HG03354 (cell line): ENCODE data around the gene CCDC154.
A peak's percentile ranks its signal among the peaks of the same experiment; 100 is the strongest.
"Not testable (repeated sequence)": the region's sequence is repeated elsewhere in the genome, so short reads cannot be mapped to it uniquely, and the experiment has no call there.

ENCODE experiments used
- ATAC-seq: cut with Tn5 transposase; IDR thresholded peaks from one replicate; pipeline ENCODE4 v1.9.1; 2021; ENCODE audit warnings: mild to moderate bottlenecking; ENCODE audit not compliant: unreplicated experiment, poor library complexity, severe bottlenecking

The CCDC154 gene

DNA sequence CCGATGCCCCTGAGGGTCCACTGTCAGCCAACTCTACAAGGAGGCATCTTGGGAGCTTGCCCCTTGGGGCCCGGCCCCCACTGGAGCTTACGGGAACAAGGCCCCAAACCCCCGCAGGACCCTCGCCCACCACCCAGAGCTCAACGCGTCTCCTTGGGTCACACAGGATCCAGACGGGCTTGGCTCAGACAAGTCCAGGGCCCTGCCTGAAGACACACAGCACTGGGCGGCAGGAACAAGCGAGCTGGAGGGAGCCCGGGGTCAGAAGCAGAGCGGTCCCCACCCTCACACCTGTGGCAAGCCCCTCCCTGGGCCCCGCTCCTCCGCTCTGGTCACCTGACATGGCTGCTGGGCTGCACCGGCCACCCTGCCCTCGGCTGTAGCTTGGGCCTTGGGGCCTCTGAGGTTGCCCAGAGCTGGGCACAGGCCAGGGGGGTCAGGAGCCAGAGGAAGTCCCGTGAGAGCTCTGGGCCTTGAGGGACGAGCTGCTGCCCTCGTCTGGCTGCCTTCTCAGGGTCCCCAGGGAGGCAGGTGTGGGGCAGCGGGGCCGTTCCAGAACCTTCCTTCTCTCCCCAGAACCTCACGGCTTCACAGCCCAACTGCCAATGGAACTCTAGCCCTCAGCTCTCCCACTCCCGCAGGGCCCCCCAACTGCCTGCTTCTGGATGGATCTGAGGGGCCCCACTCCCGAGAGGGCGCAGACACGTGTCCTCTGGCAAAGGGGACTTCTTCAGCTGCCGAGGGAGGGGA lies at the start of gene CCDC154:
CCDC154 (minus strand) TSS at position 577 of the 750 bp plus-strand sequence; CDS start at position 343, 234 bp downstream.
- no peak for ATAC-seq

DNA sequence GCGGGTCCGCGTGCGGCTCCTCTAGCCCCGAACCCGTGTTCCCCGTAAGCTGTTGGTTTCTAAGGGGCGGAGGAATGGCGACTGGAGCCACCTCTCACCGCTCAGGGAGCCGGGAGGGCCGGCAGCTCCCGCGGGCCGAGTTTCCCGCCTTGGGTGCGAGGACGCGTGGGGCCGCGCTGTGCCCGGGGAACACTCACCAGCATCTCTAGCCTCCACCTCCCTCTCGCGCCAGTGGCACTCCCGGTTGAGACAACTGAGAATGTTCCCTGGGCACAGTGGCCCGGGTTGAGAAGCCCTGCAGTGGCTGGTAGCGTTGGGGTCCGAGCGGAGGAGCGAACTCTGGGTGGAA lies 49.4 kb upstream of the CCDC154 start:
- peak; percentile 14 for ATAC-seq

- ATAC-seq: peak; percentile 76
These were observed 48.8 kb upstream of the CCDC154 start, which contains the start of gene TELO2 for GRCh38 chr16:1492923-1493745. TELO2 (plus strand) TSS chr16:1493360; CDS start chr16:1494282, 922 bp downstream.

DNA sequence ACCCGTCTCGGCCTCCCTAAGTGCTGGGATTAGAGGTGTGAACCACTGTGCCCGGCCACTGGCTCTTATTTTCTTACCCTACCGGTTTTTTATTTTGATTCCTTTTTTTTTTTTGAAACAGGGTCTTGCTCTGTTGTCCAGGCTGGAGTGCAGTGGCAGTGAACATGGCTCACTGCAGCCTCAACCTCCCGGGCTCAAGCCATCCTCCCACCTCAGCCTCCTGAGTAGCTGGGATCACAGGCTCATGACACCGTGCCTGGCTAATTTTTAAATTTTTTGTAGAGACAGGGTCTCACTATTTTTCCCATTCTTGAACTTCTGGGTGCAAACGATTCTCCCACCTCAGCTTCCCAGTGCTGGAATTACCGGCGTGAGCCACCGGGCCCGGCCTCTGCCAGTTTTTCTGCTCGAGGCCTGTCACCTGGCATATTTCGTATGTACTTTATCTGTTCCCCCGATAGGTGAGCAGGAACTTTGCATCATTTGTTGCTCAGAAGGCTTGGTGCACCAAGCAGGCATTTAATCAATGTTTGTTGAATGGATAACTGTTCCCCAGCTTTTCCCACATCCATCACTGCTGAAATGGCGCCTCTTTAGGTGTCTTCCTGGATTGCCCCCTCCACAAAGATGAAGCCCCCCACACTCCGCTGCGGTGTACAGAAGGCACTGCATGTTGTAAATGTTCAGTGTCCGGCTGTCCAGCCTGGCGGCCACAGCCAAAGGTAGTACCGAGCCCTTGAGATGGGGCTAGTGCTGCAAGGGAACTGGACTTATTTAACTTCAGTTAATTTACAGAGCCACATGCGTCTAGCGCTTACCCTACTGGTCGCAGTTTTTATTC lies 47.9 kb upstream of the CCDC154 start:
- ATAC-seq: no peak

GRCh38 chr16:1491327-1491726 lies 47.0 kb upstream of the CCDC154 start:
- no peak for ATAC-seq

DNA sequence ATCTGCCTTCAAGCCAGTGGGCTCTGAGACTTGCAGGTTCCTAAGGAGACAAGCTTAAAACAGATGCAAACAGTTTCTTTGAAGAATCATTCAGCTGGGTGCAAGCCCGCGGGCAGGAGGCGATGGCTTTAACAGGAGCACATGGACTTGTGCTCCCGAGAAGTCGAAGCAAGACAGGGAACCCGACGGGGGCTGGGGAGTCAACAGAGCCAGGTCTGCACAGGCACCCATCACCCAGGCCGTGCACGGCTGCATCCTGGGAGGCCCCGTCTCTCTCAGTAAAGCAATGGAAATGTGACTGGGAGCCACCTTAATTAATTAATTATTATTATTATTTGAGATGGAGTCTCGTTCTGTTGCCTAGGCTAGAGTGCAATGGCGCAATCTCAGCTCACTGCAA lies 44.7 kb upstream of the CCDC154 start:
- ATAC-seq: no peak

DNA sequence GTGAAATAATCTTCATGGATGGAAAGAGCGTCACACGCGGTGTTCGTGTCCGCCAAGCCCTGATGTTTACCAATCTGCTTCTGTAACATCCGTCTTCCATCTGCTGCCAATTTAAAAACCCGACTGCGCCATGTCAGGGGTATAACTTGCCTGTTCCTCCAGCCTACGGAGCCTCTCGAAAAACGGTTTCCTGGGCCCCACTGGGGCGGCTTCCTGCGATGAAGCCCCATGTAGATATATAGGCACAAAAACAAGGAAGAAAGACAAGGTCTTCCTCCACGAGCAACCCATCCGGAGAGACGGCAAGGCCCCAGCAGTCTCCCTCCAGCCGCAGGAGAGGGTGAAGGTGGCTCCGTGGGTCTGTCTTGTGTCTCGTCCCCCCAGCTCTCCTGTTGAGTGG lies 44.3 kb upstream of the CCDC154 start, which contains the start of gene PTX4:
PTX4 (minus strand) TSS at position 326 of the 400 bp plus-strand sequence; CDS start at position 291, 35 bp downstream.
- ATAC-seq: no peak

GRCh38 chr16:1488054-1488601 lies 43.8 kb upstream of the CCDC154 start:
- no peak for ATAC-seq

GRCh38 chr16:1487395-1488053 lies 43.2 kb upstream of the CCDC154 start:
- no peak for ATAC-seq

DNA sequence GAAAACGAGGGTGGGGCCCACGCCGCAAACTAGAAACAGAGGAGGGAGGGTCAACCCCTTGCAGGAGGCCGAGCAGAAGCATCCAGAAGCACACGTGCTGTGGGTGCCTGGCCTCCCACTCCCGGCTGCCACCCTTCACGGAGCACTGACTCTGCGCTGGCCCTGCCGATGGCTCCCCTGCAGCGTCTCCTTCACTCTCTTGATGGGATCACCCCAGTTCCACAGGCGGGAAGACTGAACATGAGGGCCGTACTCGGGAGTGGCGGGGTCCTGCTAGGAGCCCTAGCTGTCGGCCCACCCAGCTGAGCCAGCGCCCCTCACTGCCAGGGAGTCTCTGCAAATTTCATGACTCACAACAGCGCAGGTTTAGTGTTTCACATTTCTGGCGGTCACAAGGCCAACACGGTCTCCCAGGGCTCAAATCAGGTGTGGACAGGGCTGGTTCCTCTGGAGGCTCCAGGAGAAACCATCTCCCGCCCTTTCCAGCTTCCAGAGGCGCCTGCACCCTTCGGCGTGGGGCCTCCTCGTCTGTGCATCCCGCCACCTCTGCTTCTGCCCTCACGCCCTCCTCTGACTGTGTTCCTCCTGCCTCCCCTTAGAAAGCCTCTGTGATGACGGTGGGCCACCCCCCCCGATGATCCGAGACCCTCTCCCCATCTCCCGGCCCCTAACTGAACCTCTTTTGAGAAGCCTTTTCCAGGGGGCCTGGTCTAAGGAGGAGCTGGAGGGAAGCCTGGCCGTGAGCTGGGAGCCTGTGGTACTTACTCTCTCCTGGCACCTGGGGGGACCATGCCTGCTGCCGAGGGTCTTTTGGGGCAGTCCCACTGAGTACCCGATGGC lies 42.4 kb upstream of the CCDC154 start:
- no peak for ATAC-seq

GRCh38 chr16:1485847-1486496 lies 41.6 kb upstream of the CCDC154 start:
- no peak for ATAC-seq

DNA sequence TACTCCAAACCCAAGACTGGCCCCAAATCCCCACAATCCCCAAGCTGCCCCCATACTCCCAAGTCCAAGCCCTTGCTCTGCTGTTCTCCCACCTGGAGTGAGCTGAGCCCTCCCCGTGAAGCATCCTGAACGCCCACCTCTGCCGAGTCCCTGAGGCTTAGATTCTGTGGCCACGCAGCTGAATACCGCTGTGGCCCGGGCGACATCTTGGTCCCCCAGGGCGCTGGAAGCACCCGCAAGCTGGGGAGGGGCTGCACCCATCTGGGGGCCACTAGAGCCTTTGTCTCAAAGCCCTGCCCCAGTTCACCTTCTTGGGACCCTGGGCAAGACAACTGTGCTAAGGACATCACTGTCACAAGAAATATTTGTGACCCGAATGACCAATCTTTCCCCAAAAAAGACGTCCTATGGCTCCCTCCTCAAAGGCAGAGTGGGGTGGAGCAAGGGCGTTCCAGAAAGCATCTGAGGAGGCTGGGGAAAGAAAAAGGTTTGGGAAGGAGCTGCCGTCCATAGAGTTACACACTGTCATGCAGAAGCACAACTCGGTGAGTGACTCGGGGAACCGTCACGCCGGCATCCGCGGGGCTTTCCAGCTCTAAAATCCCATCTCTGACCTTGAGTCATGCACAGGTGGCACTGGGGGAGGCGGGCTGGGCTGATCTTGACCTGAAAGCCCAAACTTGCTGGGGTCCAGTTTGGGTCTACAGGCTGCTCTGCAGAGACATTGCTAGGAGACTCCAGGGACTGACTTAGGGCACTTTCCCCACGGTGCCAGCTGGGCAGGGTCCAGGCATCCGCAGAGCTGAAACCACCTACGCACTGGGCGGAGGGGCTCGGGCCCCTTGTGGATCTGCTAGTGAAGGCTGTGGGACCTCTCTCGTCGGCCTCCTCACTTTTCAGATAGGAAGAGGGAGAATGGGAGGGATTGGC lies 37.8 kb upstream of the CCDC154 start:
- no peak for ATAC-seq

DNA sequence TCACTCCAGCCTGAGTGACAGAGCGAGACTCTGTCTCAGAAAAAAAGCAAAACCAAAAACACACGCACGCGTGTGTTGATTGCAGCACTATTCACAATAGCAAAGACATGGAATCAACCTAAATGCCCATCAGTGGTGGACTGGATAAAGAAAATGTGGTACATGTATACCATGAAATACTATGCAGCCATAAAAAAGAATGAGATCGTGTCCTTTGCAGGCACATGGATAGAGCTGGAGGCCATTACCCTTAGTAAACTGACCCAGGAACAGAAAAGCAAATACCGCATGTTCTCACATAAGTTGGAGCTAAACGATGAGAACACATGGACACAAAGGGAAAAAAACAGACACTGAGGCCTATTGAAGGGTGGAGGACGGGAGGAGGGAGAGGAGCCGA lies 34.6 kb upstream of the CCDC154 start:
- ATAC-seq: not testable (repeated sequence)

- no peak for ATAC-seq
These were observed 32.7 kb upstream of the CCDC154 start for GRCh38 chr16:1477033-1477432.

DNA sequence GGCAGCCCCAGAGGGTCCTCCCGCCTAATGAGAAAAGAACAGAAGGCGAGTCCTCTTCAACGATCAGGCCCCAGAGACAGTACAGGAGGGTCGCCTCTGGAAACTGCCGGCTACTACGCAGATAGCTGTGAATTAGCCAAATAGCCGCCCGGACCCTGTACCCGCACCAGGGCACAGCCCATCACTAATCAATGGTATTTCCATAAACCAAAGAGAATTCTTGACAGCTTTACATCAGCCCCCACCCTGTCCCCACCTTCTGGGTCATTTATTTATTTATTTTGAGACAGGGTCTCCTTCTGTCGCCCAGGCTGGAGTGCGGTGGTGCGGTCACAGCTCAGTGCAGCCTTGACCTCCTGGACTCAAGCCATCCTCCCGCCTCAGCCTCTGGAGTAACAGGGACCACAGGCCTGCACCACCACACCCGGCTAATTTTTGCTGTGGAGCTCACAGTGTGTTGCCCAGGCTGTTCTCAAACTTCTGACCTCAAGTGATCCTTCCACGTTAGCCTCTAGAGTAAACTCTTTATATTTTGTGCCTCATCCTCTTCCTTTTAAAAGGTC lies 31.3 kb upstream of the CCDC154 start:
- no peak for ATAC-seq

GRCh38 chr16:1474796-1475551 lies 30.6 kb upstream of the CCDC154 start, which contains the start of gene CLCN7:
CLCN7 (minus strand) TSS chr16:1475028; CDS start chr16:1474974, 54 bp downstream.
- ATAC-seq: peak; percentile 86
